Astrocyte (in vitro differentiated cells and primary cell): ENCODE results near the gene COPE.

Experiments
- CTCF ChIP-seq: IDR thresholded peaks from 2 replicates; pipeline ENCODE4 v1.5.1; 2011; ENCODE audit warnings: low read depth, mild to moderate bottlenecking, inconsistent platforms, low read length, moderate library complexity; ENCODE audit not compliant: insufficient read depth
- EZH2 ChIP-seq: IDR thresholded peaks from 2 replicates; pipeline ENCODE4 v1.6.1; 2012; ENCODE audit warnings: mild to moderate bottlenecking, low read length, inconsistent platforms; ENCODE audit not compliant: insufficient read depth

DNA sequence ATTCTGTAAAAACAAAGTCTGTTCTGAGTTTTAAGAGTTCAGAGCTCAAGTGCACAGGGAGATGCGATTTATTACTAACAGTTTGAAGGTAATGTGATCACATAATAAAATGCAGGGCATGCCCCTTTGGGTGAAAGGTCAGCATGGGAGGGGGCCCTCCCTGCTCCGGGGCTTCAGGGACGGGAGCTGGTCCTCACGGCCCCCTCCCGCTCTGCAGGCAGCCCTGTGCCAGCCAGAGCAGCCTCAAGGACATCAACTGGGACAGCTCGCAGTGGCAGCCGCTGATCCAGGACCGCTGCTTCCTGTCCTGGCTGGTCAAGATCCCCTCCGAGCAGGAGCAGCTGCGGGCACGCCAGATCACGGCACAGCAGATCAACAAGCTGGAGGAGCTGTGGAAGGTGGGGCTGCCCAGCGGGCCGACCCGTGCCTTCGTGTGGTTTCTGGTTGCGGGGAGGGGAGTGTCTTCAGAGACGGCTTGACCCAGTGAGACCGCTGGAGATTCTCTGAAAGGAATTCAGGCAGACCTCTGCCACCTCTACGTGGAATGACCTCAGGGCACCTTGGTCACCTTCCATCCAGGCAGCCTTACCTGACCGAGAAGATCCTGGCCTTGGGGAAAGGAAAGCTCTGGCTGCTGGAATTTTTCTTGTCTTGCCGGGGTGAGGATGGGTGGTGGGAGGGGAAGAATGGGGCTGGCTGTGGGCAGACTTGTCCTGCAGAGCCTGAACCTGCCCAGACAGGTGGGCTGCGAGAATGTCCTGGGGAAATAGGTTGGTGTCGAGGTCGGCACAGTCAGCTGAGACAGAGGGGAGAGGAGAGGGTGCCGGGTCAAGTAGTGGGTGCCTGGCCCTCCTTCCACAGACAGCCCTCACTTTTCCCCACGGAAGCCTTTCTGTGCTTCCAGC is 68.5 kb downstream of the COPE start:
- TF ChIP-seq CTCF (no peak), EZH2 (no peak)
